ENCODE results near the gene SELENON. TPM values are rescaled to one million over a fixed set of nuclear protein-coding genes. Genes with fewer than 3 reads are reported as not detected.

SELENON gene
- total and polyA plus RNA-seq, 2 of the 8 experiments (the other 6 are each of a cell fraction or from before 2014, with no cell fraction given), result 43.0 to 77.6 TPM

- no peak overlapping the region for H3K14ac ChIP-seq (ENCODE audit: insufficient read length)
- peaks cover 0 to 1% of the 10 kb centered on the region in 2 experiments for H4K20me1 ChIP-seq (replicated peaks in 1 of 2; ENCODE audit: control insufficient read depth in 1 of 2, insufficient read depth in 2 of 2, low read length in 2 of 2)
- DNase-seq (ENCODE audit: low read depth in 1 of 2, low spot score in 2 of 2), result no peak
- H3K4ac ChIP-seq (replicated peaks; ENCODE audit: insufficient read length, low read depth, low read length), result no peak overlapping the region
- no peak overlapping the region for H2AK5ac ChIP-seq (ENCODE audit: low read depth, low read length)
- no peak overlapping the region for H2BK120ac ChIP-seq (replicated peaks; ENCODE audit: low read depth, low read length)
- H4K91ac ChIP-seq (replicated peaks; ENCODE audit: insufficient read length, low read length), result no peak overlapping the region
- POLR2A ChIA-PET (ENCODE audit: partially characterized antibody), result interaction anchor here (1.0 to 1.6 kb wide), 4 partner anchors 16 to 43 kb away, joined by 3 to 4 read pairs (median 3); partner anchors contain the start of gene MTFR1L
- no peak overlapping the region for H3K4me3 ChIP-seq (ENCODE audit: extremely low read depth in 1 of 4, insufficient read depth in 2 of 4, low read depth in 3 of 4, low read length in 4 of 4)
- peaks cover 6 to 8% of the 10 kb centered on the region in 2 experiments; a peak in 3 of 4 replicates for H3K79me2 ChIP-seq (ENCODE audit: control insufficient read depth in 1 of 2, insufficient read depth in 2 of 2, low read length in 2 of 2)
- no peak overlapping the region for H3K4me2 ChIP-seq (ENCODE audit: insufficient read depth in 1 of 2, low read depth in 2 of 2, low read length in 2 of 2)
- H2BK12ac ChIP-seq (ENCODE audit: low read depth, low read length), result no peak overlapping the region
- H3K56ac ChIP-seq (replicated peaks; ENCODE audit: insufficient read length, low read depth, low read length), result no peak overlapping the region
- 89% methylated on average over 20 of the region's 20 CpGs; no CpG with 5 or more reads in 1 of the 2 experiments for WGBS, 2 experiments (ENCODE audit: extremely low coverage in 1 of 2, insufficient coverage in 1 of 2, insufficient read length in 1 of 2, insufficient replicate concordance in 2 of 2, low coverage in 1 of 2, low lambda C conversion rate in 2 of 2, missing lambda C conversion rate in 1 of 2)
- H2BK15ac ChIP-seq (ENCODE audit: low read length), result no peak overlapping the region
- H4K8ac ChIP-seq (ENCODE audit: extremely low read depth, insufficient read depth, low read length), result no peak overlapping the region; the same call in 1 of the 2 replicates
- no peak overlapping the region for H2BK5ac ChIP-seq (ENCODE audit: low read depth, low read length)
- no peak overlapping the region for H3K18ac ChIP-seq (ENCODE audit: extremely low read depth, low read length)
- no peak overlapping the region for H3K27ac ChIP-seq (ENCODE audit: low read depth, low read length)
- H3K4me1 ChIP-seq (replicated peaks in 1 of 4; ENCODE audit: control insufficient read depth in 3 of 4, insufficient read depth in 4 of 4, low read length in 3 of 4), result peaks cover 3 to 8% (median 5%) of the 10 kb centered on the region in 4 experiments
- CTCF ChIA-PET (ENCODE audit: partially characterized antibody), result interaction anchor here (1.0 to 2.6 kb wide), 7 partner anchors 14 to 54 kb away, joined by 3 to 13 read pairs (median 3); partner anchors contain the start of gene MTFR1L
- H3K23ac ChIP-seq (ENCODE audit: insufficient read length), result no peak overlapping the region
- H3K36me3 ChIP-seq (ENCODE audit: control insufficient read depth in 2 of 4, insufficient read depth in 4 of 4, low read length in 3 of 4), result peaks cover 0 to 8% (median 1%) of the 10 kb centered on the region in 4 experiments; a peak in 3 of 8 replicates
- H3K27me3 ChIP-seq (replicated peaks in 1 of 4; ENCODE audit: control insufficient read depth in 3 of 4, extremely low read depth in 1 of 4, insufficient read depth in 3 of 4, low read length in 3 of 4), result no peaks in the 10 kb centered on the region
- H3K23me2 ChIP-seq (ENCODE audit: low read depth, low read length), result peaks cover 14% of the 10 kb centered on the region
- H2AFZ ChIP-seq (ENCODE audit: low read length), result no peak overlapping the region
- H2BK20ac ChIP-seq (ENCODE audit: low read length), result no peak overlapping the region
- H3K79me1 ChIP-seq (ENCODE audit: low read depth, low read length), result no peaks in the 10 kb centered on the region; the same call in 1 of the 2 replicates
- no peak for FAIRE-seq
- H3K9me3 ChIP-seq (ENCODE audit: insufficient read depth in 2 of 2, low read depth in 1 of 2, low read length in 1 of 2), result no peaks in the 10 kb centered on the region
- no peak for TF ChIP-seq JUN (IDR thresholded peaks at IDR 0.05; ENCODE audit: low read depth, low read length)
- no peak for TF ChIP-seq TBP (IDR thresholded peaks at IDR 0.05; ENCODE audit: low read depth, low read length)
- no peak for TF ChIP-seq CTBP2 (IDR thresholded peaks at IDR 0.05; ENCODE audit: borderline replicate concordance, insufficient read depth, insufficient read length, low read length)
- TF ChIP-seq CEBPB (IDR thresholded peaks at IDR 0.05; ENCODE audit: low read depth, low read length), result no peak
- TF ChIP-seq EP300 (IDR thresholded peaks at IDR 0.05; ENCODE audit: borderline replicate concordance in 1 of 2, low read depth in 2 of 2, low read length in 2 of 2), result no peak
- no peak for TF ChIP-seq CHD2 (IDR thresholded peaks at IDR 0.05; ENCODE audit: low read length)
- no peak for TF ChIP-seq POLR2A (IDR thresholded peaks at IDR 0.05; ENCODE audit: control extremely low read depth in 1 of 2, low read depth in 2 of 2, low read length in 2 of 2)
- no peak for TF ChIP-seq NRF1 (IDR thresholded peaks at IDR 0.05; ENCODE audit: low read depth, low read length)
- no peak for TF ChIP-seq SP4 (IDR thresholded peaks at IDR 0.05; ENCODE audit: low read length)
- no peak overlapping the region for H4K5ac ChIP-seq (ENCODE audit: insufficient read length, low read depth, low read length)
- no peak overlapping the region; a peak in 1 of 7 replicates for H3K9ac ChIP-seq (replicated peaks in 1 of 4; ENCODE audit: extremely low read depth in 1 of 4, low read depth in 3 of 4, low read length in 3 of 4)
Measured at GRCh38 chr1:25862785-25863485, 62.9 kb downstream of the SELENON start.

Data from H1 (cell line).